ENCODE data around the gene GEMIN7.

Gene GEMIN7

DNA sequence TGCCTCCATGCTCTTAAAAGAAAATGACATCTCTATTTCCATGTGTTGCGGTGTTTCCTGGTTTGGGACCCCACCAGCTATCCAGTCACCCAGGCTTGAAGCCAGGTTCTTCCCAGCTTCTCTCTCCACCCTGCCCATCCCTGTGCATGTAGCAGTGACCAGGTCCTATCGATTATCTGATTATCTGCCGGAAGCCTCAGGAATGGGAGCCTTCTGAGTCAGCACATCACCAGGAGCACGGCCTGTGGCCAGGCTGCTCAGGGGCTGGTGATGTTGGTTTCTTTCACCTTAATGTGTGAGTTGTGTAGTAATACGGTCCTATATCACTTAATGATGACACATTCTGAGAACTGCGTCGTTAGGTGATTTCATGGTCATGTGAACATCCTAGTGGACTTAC, 47.6 kb downstream of the GEMIN7 start:
- H3K4me3 ChIP-seq (ENCODE audit: low read depth, low read length) = no peak overlapping the region
- H3K27me3 ChIP-seq (ENCODE audit: insufficient read depth, low read depth, severe bottlenecking) = no peaks in the 10 kb centered on the region
- H3K9me3 ChIP-seq (ENCODE audit: severe bottlenecking) = no peaks in the 10 kb centered on the region
- no peak overlapping the region for H3K27ac ChIP-seq
- H3K36me3 ChIP-seq = no peaks in the 10 kb centered on the region
- no peak for TF ChIP-seq CTCF (IDR thresholded peaks at IDR 0.05; ENCODE audit: low read depth, low read length)
- no peak for DNase-seq

GRCh38 chr19:45128146-45128545, 49.1 kb downstream of the GEMIN7 start:
- Histone ChIP-seq H3K27ac (no peak overlapping the region), H3K36me3 (no peaks in the 10 kb centered on the region; the same call in 1 of the 2 replicates), H3K4me3 (ENCODE audit: low read depth, low read length) (no peak overlapping the region), H3K9me3 (ENCODE audit: severe bottlenecking) (no peaks in the 10 kb centered on the region), H3K27me3 (ENCODE audit: insufficient read depth, low read depth, severe bottlenecking) (no peaks in the 10 kb centered on the region)
- DNase-seq = no peak
- TF ChIP-seq CTCF (IDR thresholded peaks at IDR 0.05; ENCODE audit: low read depth, low read length) = no peak

DNA sequence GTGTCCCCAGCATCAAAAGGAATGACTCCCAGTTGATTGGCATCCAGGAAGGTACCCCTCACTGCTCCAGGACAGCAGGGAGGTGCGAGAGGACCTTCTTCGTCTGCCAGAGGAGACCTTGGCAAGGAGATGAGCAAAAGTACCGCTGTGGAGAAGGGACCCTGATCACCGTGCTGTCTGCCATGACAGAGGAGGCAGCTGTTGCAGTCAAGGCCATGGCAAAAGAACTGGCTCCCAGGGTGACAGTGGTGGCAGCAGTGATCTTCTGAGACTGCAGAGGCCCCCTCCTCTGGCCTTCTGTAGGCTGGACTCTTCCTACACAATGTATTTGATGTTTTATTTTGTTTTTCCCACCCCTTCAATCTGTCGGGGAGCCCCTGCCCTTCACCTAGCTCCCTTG, 49.7 kb downstream of the GEMIN7 start:
- no peaks in the 10 kb centered on the region; the same call in 1 of the 2 replicates for H3K36me3 ChIP-seq
- no peak overlapping the region for H3K4me3 ChIP-seq (ENCODE audit: low read depth, low read length)
- H3K27me3 ChIP-seq (ENCODE audit: insufficient read depth, low read depth, severe bottlenecking) = no peaks in the 10 kb centered on the region
- no peaks in the 10 kb centered on the region for H3K9me3 ChIP-seq (ENCODE audit: severe bottlenecking)
- no peak for DNase-seq
- H3K27ac ChIP-seq = no peak overlapping the region
- no peak for TF ChIP-seq CTCF (IDR thresholded peaks at IDR 0.05; ENCODE audit: low read depth, low read length)

DNA sequence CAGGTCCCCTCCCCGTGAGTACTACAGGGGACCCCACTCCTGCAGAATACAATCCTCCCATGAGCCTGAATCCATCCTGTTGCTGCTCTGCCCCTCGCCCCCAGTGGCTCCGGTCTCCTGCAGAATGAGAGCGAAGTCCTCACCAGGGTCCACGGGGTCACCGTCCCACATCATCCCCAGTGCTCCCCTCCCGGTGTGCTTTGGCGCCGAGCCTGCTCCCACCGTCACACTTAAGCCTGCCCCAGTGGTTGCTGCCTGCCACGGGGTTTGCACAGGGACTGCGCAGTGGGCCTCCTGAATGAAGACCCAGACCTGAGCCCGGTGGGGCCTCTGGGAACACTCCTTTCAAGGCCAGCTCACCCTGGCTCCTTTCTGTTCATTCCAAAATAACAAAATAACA, 51.2 kb downstream of the GEMIN7 start:
- H3K36me3 ChIP-seq = peaks cover under 1% of the 10 kb centered on the region
- no peak overlapping the region for H3K27ac ChIP-seq
- DNase-seq = no peak
- H3K27me3 ChIP-seq (ENCODE audit: insufficient read depth, low read depth, severe bottlenecking) = no peaks in the 10 kb centered on the region
- no peak for TF ChIP-seq CTCF (IDR thresholded peaks at IDR 0.05; ENCODE audit: low read depth, low read length)
- H3K9me3 ChIP-seq (ENCODE audit: severe bottlenecking) = no peaks in the 10 kb centered on the region
- H3K4me3 ChIP-seq (ENCODE audit: low read depth, low read length) = no peak overlapping the region

- Histone ChIP-seq H3K27ac (no peak overlapping the region), H3K27me3 (ENCODE audit: insufficient read depth, low read depth, severe bottlenecking) (no peaks in the 10 kb centered on the region), H3K36me3 (peaks cover 2% of the 10 kb centered on the region), H3K9me3 (ENCODE audit: severe bottlenecking) (no peaks in the 10 kb centered on the region), H3K4me3 (ENCODE audit: low read depth, low read length) (no peak overlapping the region)
- DNase-seq = no peak
- peak; percentile 31; the same call in 1 of the 2 replicates for TF ChIP-seq CTCF (IDR thresholded peaks at IDR 0.05; ENCODE audit: low read depth, low read length)
Measured at GRCh38 chr19:45130888-45131615, 52.0 kb downstream of the GEMIN7 start.

DNA sequence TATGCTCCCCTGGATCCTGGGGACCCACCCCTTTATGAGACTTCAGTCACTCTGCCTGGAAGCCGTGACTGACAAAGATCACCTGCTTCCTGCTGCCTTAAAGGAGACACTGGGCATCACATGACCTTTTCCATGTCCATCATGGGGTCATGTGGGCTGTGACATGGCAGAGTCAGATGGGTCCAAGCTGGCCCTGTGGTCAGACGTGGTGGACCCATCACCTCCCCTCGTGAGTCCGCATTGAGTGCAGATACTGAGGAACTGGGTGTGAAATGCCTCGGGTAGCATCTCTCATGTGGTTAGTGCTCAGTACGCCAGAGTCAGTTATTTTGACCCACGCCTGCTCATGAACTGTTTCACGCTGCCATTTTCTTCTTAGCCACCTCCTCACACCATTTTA, 54.6 kb downstream of the GEMIN7 start:
- Histone ChIP-seq H3K9me3 (ENCODE audit: severe bottlenecking) (no peaks in the 10 kb centered on the region), H3K4me3 (ENCODE audit: low read depth, low read length) (no peak overlapping the region), H3K27ac (no peak overlapping the region), H3K36me3 (peaks cover 2% of the 10 kb centered on the region), H3K27me3 (ENCODE audit: insufficient read depth, low read depth, severe bottlenecking) (no peaks in the 10 kb centered on the region)
- no peak for DNase-seq
- TF ChIP-seq CTCF (IDR thresholded peaks at IDR 0.05; ENCODE audit: low read depth, low read length) = no peak
